OCI-LY1 (cell line): ENCODE data around the gene GPC2.
A peak's percentile ranks its signal among the peaks of the same experiment; 100 is the strongest.

Experiments
- H2AFZ ChIP-seq: fragments of 200-600 bp; sonication (generic), shearing (Covaris generic); 2 replicates; pipeline ENCODE4 v1.6.0; 2014; ENCODE audit warnings: antibody characterized with exemption, mild to moderate bottlenecking, low read length
- H3F3A ChIP-seq: fragments of 200-600 bp; sonication (generic), shearing (Covaris generic); 2 replicates; pipeline ENCODE4 v1.6.0; 2014; ENCODE audit warnings: mild to moderate bottlenecking, antibody characterized with exemption, low read length, moderate library complexity; ENCODE audit not compliant: insufficient read depth
- H3K27ac ChIP-seq: fragments of 200-600 bp; sonication (generic); 2 replicates; pipeline ENCODE4 v1.5.1; 2014; ENCODE audit warnings: low read length, mixed run types, mild to moderate bottlenecking, low read depth; ENCODE audit not compliant: poor library complexity, severe bottlenecking
- H3K27me3 ChIP-seq: fragments of 200-600 bp; sonication (generic); 2 replicates; pipeline ENCODE4 v1.6.0; 2014; ENCODE audit warnings: antibody characterized with exemption, mild to moderate bottlenecking, low read length, moderate library complexity; ENCODE audit not compliant: insufficient read depth
- H3K36me3 ChIP-seq: fragments of 200-600 bp; sonication (generic); 2 replicates; pipeline ENCODE4 v1.6.1; 2014; ENCODE audit warnings: mild to moderate bottlenecking, antibody characterized with exemption, low read length, moderate library complexity, mixed read lengths; ENCODE audit not compliant: insufficient read depth
- H3K4me1 ChIP-seq: fragments of 200-600 bp; sonication (generic); 2 replicates; pipeline ENCODE4 v1.5.1; 2014; ENCODE audit warnings: mild to moderate bottlenecking, low read length, moderate library complexity; ENCODE audit not compliant: insufficient read depth, severe bottlenecking
- H3K4me2 ChIP-seq: fragments of 200-600 bp; sonication (generic), shearing (Covaris generic); 2 replicates; pipeline ENCODE4 v1.6.1; 2014; ENCODE audit warnings: low read length
- H3K4me3 ChIP-seq: fragments of 200-600 bp; sonication (generic); 2 replicates; pipeline ENCODE4 v1.5.1; 2014; ENCODE audit warnings: low read length, low read depth, mild to moderate bottlenecking, mixed read lengths; ENCODE audit not compliant: poor library complexity, severe bottlenecking
- H3K79me2 ChIP-seq: fragments of 200-600 bp; shearing (Covaris generic); 2 replicates; pipeline ENCODE4 v1.6.1; 2016; ENCODE audit warnings: mixed run types, low read length, mixed read lengths; ENCODE audit not compliant: insufficient read depth
- H3K9ac ChIP-seq: fragments of 200-600 bp; sonication (generic), shearing (Covaris generic); 2 replicates; pipeline ENCODE4 v1.6.1; 2014; ENCODE audit warnings: mild to moderate bottlenecking, low read length, mixed read lengths
- H3K9me2 ChIP-seq: fragments of 200-600 bp; sonication (generic), shearing (Covaris generic); 2 replicates; pipeline ENCODE4 v1.6.1; 2014; ENCODE audit warnings: low read depth, mild to moderate bottlenecking, low read length, mixed read lengths
- H3K9me3 ChIP-seq: fragments of 200-600 bp; shearing (Covaris generic); 2 replicates; pipeline ENCODE4 v1.6.1; 2014; ENCODE audit warnings: low read length, mixed read lengths
- H4K20me1 ChIP-seq: fragments of 200-600 bp; sonication (generic), shearing (Covaris generic); 2 replicates; pipeline ENCODE4 v1.6.0; 2016; ENCODE audit warnings: mild to moderate bottlenecking, low read length; ENCODE audit not compliant: insufficient read depth
- EZH2 ChIP-seq: fragments of 200-600 bp; sonication (generic), shearing (Covaris generic); IDR thresholded peaks from 2 replicates; pipeline ENCODE4 v1.8.0; 2017; ENCODE audit warnings: borderline replicate concordance, mixed run types, mild to moderate bottlenecking, antibody characterized with exemption, low read length, moderate library complexity, mixed read lengths
- TF ChIP-seq, protein P1 (sequence below): fragments of 200-600 bp; sonication (generic), shearing (Covaris generic); IDR thresholded peaks from 2 replicates; pipeline ENCODE4 v1.5.1; 2017; ENCODE audit warnings: mild to moderate bottlenecking, antibody characterized with exemption, low read length, moderate library complexity, mixed read lengths

Gene GPC2

DNA sequence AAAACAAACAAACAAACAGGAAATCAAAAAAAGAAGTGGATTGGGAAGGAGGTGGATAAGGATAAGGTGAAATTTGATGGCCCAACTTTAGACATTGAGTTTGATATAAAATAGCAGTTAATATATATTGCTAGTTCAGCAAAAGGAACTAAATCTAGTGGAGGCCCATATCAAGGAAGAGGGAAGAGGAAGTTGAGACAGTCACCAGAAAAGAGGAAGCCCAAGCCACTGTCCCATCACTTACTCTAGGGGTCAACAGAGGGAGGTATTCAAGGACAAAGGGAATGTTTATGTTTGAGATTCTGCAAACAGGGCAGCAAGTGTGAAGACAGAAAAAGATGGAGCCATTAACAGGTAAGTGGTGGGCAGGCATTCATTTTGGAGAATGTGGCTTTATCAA lies 24.8 kb downstream of the GPC2 start:
- H3K4me2 ChIP-seq = peak overlapping the region; percentile 29; the same call in 1 of the 2 replicates

DNA sequence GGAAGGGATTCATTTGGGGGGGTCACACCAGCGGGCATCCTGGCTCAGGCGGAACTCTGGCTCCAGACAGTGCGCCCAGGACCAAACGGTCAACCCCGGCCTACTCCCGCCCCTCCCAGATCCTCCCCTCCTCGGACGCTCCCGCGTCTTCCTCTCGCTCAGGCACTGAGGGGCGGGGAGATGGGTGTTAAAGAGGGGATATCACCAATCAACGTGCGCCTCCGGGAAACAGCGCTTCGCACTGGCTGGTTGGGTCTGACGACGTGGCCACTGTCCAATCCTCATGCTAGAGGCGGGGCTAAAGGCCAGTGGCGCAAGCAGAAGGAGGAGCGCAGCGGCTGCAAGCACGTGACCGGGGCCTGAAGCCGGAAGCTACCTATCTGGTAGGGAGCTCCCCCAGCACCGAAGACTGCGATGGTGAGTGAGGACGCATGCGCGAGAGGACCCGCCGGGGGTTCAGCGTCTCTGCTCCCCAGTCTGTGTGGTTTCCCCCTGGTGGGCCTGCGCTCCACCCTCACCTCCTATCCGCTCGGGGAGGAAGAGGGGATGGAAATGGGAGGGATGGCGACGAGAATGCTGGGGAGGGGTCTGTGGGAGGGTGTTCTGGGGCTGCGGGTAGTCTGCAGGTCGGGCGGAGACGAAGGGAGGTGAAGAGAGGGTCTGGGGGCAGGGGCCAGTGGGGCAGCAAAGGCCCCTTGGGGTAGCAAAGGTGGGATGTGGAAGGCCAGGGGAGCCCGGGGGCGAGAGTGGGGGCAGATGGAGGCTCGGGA lies 28.4 kb downstream of the GPC2 start, which contains the start of gene LAMTOR4:
LAMTOR4 (plus strand) TSS at position 360 of the 770 bp plus-strand sequence; CDS start at position 415, 55 bp downstream.
- H2AFZ ChIP-seq = peak within 1 kb of the TSS; percentile 41
- H3K4me3 ChIP-seq = peak within 1 kb of the TSS; percentile 79
- H3K27me3 ChIP-seq = no peaks in the 10 kb centered on the region
- peaks cover 26% of the 10 kb centered on the region; the same call in 1 of the 2 replicates for H3K36me3 ChIP-seq
- no peaks in the 10 kb centered on the region for H3K9me2 ChIP-seq
- no peaks in the 10 kb centered on the region for H4K20me1 ChIP-seq
- peak within 1 kb of the TSS; percentile 86 for H3K4me2 ChIP-seq
- no peaks in the 10 kb centered on the region for H3K9me3 ChIP-seq
- H3K4me1 ChIP-seq = peaks cover 46% of the 10 kb centered on the region
- peak within 1 kb of the TSS; percentile 86 for H3K9ac ChIP-seq
- peaks cover 5% of the 10 kb centered on the region; the same call in 1 of the 2 replicates for H3F3A ChIP-seq
- peaks cover 11% of the 10 kb centered on the region for H3K79me2 ChIP-seq
- peak within 1 kb of the TSS; percentile 70 for H3K27ac ChIP-seq
- TF ChIP-seq, protein P1, sequence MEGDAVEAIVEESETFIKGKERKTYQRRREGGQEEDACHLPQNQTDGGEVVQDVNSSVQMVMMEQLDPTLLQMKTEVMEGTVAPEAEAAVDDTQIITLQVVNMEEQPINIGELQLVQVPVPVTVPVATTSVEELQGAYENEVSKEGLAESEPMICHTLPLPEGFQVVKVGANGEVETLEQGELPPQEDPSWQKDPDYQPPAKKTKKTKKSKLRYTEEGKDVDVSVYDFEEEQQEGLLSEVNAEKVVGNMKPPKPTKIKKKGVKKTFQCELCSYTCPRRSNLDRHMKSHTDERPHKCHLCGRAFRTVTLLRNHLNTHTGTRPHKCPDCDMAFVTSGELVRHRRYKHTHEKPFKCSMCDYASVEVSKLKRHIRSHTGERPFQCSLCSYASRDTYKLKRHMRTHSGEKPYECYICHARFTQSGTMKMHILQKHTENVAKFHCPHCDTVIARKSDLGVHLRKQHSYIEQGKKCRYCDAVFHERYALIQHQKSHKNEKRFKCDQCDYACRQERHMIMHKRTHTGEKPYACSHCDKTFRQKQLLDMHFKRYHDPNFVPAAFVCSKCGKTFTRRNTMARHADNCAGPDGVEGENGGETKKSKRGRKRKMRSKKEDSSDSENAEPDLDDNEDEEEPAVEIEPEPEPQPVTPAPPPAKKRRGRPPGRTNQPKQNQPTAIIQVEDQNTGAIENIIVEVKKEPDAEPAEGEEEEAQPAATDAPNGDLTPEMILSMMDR = no peak
- TF ChIP-seq EZH2 = no peak

More for the DNA sequence above, 24.8 kb downstream of the GPC2 start:
- no peaks in the 10 kb centered on the region for H4K20me1 ChIP-seq
- no peaks in the 10 kb centered on the region for H3K9me2 ChIP-seq
- H3K79me2 ChIP-seq = peaks cover 11% of the 10 kb centered on the region
- peaks cover 81% of the 10 kb centered on the region for H3K4me1 ChIP-seq
- H3K4me3 ChIP-seq = no peak overlapping the region
- no peak overlapping the region for H2AFZ ChIP-seq
- H3K9ac ChIP-seq = no peak overlapping the region
- no peak for TF ChIP-seq EZH2
- no peaks in the 10 kb centered on the region for H3K9me3 ChIP-seq
- no peaks in the 10 kb centered on the region for H3K27me3 ChIP-seq
- peaks cover 60% of the 10 kb centered on the region for H3K36me3 ChIP-seq
- peaks cover 5% of the 10 kb centered on the region; the same call in 1 of the 2 replicates for H3F3A ChIP-seq
- H3K27ac ChIP-seq = peak overlapping the region; percentile 44

DNA sequence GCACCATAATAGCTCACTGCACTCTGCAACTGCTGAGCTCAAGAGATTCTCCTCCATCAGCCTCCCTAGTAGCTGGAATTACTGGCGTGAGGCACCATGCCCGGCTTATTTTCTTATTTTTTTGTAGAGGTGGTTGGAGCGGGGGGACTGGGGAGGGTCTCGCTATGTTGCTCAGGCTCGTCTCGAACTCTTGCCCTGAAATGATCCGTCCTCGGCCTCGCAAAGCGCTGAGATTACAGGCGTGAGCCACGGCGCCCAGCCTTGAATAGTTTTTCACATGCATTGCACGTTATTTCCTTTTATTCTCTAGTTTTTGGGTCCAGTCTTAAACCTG lies 29.0 kb downstream of the GPC2 start:
- peaks cover 5% of the 10 kb centered on the region; the same call in 1 of the 2 replicates for H3F3A ChIP-seq
- no peaks in the 10 kb centered on the region for H3K9me2 ChIP-seq
- no peaks in the 10 kb centered on the region for H3K27me3 ChIP-seq
- peak overlapping the region; percentile 70 for H3K27ac ChIP-seq
- H3K36me3 ChIP-seq = peaks cover 20% of the 10 kb centered on the region; the same call in 1 of the 2 replicates
- H3K4me1 ChIP-seq = peaks cover 40% of the 10 kb centered on the region
- H4K20me1 ChIP-seq = no peaks in the 10 kb centered on the region
- H3K79me2 ChIP-seq = peaks cover 11% of the 10 kb centered on the region
- peak overlapping the region; percentile 41 for H2AFZ ChIP-seq
- H3K9ac ChIP-seq = peak overlapping the region; percentile 69
- no peak for TF ChIP-seq EZH2
- TF ChIP-seq, protein P1 = no peak
- H3K4me3 ChIP-seq = peak overlapping the region; percentile 79
- H3K9me3 ChIP-seq = no peaks in the 10 kb centered on the region
- H3K4me2 ChIP-seq = peak overlapping the region; percentile 79
